Esophagus muscularis mucosa (tissue), 3 donors: ENCODE data around the gene CGB1.

Experiments
- POLR2A ChIP-seq: fragments of 450-650 bp; IDR thresholded peaks from one replicate; pipeline ENCODE4 v1.6.1; 2017; ENCODE audit warnings: antibody characterized with exemption, moderate library complexity, mild to moderate bottlenecking, low read depth
- TF ChIP-seq, protein P1 (sequence below), 3 experiments: fragments of 200-600 bp in 2 of 3; fragments of 450-650 bp in 1 of 3; sonication (generic) in 2 of 3; IDR thresholded peaks; one replicate each; pipeline ENCODE4 v1.5.1; 2017 to 2019; ENCODE audit warnings: antibody characterized with exemption in 3 of 3, mild to moderate bottlenecking in 2 of 3, moderate library complexity in 1 of 3

DNA sequence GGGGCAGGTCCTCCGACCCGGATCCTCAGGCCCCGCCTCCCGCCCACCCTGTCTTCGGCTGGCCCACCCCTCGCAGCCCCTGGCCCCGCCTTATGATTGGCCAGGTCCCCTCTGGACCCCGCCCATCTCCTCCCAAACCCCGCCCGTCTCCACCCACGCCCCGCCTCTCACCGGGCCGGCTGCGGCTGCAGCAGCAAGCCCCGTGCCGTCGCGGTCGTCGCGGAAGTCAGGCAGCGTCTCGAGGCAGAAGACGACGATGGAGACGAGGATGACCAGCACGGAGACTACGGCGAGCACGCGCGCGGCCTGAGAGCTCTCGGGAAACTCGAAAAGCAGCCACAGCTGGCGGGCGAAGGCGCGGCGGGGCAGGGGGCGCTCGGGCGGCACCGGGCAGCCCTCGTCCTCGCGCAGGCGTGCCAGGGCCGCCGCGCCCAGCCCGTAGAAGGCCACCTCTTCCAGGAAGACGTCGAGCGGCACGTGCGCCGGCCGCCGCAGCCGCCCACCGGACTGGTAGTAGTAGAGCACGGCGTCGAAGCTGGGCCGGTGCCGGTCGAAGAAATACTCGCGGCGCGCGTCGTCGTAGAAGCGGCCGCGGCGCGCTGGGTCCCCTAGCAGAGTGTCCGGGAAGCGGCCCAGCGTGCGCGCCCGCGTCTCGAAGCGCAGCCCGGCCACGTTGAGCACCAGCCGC is 35.3 kb upstream of the CGB1 start:
- TF ChIP-seq, protein P1, sequence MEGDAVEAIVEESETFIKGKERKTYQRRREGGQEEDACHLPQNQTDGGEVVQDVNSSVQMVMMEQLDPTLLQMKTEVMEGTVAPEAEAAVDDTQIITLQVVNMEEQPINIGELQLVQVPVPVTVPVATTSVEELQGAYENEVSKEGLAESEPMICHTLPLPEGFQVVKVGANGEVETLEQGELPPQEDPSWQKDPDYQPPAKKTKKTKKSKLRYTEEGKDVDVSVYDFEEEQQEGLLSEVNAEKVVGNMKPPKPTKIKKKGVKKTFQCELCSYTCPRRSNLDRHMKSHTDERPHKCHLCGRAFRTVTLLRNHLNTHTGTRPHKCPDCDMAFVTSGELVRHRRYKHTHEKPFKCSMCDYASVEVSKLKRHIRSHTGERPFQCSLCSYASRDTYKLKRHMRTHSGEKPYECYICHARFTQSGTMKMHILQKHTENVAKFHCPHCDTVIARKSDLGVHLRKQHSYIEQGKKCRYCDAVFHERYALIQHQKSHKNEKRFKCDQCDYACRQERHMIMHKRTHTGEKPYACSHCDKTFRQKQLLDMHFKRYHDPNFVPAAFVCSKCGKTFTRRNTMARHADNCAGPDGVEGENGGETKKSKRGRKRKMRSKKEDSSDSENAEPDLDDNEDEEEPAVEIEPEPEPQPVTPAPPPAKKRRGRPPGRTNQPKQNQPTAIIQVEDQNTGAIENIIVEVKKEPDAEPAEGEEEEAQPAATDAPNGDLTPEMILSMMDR (IDR thresholded peaks at IDR 0.05): no peak
- no peak for TF ChIP-seq POLR2A
